ENCODE results near the gene ABHD8.

Gene ABHD8

GRCh38 chr19:17325881-17326594, 22.8 kb upstream of the ABHD8 start:
- CTCF ChIA-PET = no interaction called here
- DNase-seq = no peak
- 98% methylated on average over 17 of the region's 17 CpGs for WGBS (ENCODE audit: insufficient coverage)
- Histone ChIP-seq H3K27ac (ENCODE audit: insufficient read depth in 1 of 2, low read depth in 1 of 2, low read length in 2 of 2, poor library complexity in 1 of 2, severe bottlenecking in 2 of 2) (no peak overlapping the region), H3K4me1 (ENCODE audit: control extremely low read depth in 1 of 4, control insufficient read depth in 4 of 4, insufficient read depth in 4 of 4, low read length in 3 of 4) (peaks cover 0 to 26% (median 20%) of the 10 kb centered on the region in 4 experiments), H3K4me3 (ENCODE audit: control insufficient read depth in 1 of 7, extremely low read depth in 1 of 7, insufficient read depth in 4 of 7, low read depth in 2 of 7, low read length in 6 of 7) (no peak overlapping the region), H3K27me3 (replicated peaks in 2 of 5; ENCODE audit: control insufficient read depth in 4 of 5, insufficient read depth in 5 of 5, low read length in 4 of 5) (peaks cover 0 to 12% (median 0%) of the 10 kb centered on the region in 5 experiments), H3K36me3 (ENCODE audit: control insufficient read depth in 4 of 4, insufficient read depth in 4 of 4, low read length in 3 of 4) (peaks cover 0 to 16% (median 9%) of the 10 kb centered on the region in 4 experiments), H3K9me3 (ENCODE audit: control extremely low read depth in 1 of 5, control insufficient read depth in 4 of 5, insufficient read depth in 2 of 5, low read depth in 1 of 5, low read length in 4 of 5) (no peaks in the 10 kb centered on the region)
- POLR2A ChIA-PET = interaction anchor here (2.0 kb wide), 1 partner anchor 16 kb away, joined by 6 read pairs; the partner anchor contains the start of gene DDA1

- WGBS (ENCODE audit: insufficient coverage) = over 99% methylated on average over 17 of the region's 20 CpGs
- peaks cover 0 to 9% (median 0%) of the 10 kb centered on the region in 5 experiments for H3K27me3 ChIP-seq (replicated peaks in 2 of 5; ENCODE audit: control insufficient read depth in 4 of 5, insufficient read depth in 5 of 5, low read length in 4 of 5)
- no peak overlapping the region for H3K27ac ChIP-seq (ENCODE audit: insufficient read depth in 1 of 2, low read depth in 1 of 2, low read length in 2 of 2, poor library complexity in 1 of 2, severe bottlenecking in 2 of 2)
- no peak overlapping the region for H3K4me3 ChIP-seq (ENCODE audit: control insufficient read depth in 1 of 7, extremely low read depth in 1 of 7, insufficient read depth in 4 of 7, low read depth in 2 of 7, low read length in 6 of 7)
- ChIA-PET POLR2A (no interaction called here), CTCF (no interaction called here)
- H3K4me1 ChIP-seq (ENCODE audit: control extremely low read depth in 1 of 4, control insufficient read depth in 4 of 4, insufficient read depth in 4 of 4, low read length in 3 of 4) = peaks cover 0 to 26% (median 20%) of the 10 kb centered on the region in 4 experiments
- H3K36me3 ChIP-seq (ENCODE audit: control insufficient read depth in 4 of 4, insufficient read depth in 4 of 4, low read length in 3 of 4) = peaks cover 0 to 22% (median 17%) of the 10 kb centered on the region in 4 experiments
- DNase-seq = no peak
- no peaks in the 10 kb centered on the region for H3K9me3 ChIP-seq (ENCODE audit: control extremely low read depth in 1 of 5, control insufficient read depth in 4 of 5, insufficient read depth in 2 of 5, low read depth in 1 of 5, low read length in 4 of 5)
Measured at GRCh38 chr19:17325133-17325532, 21.9 kb upstream of the ABHD8 start.

- Histone ChIP-seq H3K4me1 (ENCODE audit: control extremely low read depth in 1 of 4, control insufficient read depth in 4 of 4, insufficient read depth in 4 of 4, low read length in 3 of 4) (peaks cover 0 to 23% (median 19%) of the 10 kb centered on the region in 4 experiments), H3K4me3 (ENCODE audit: control insufficient read depth in 1 of 7, extremely low read depth in 1 of 7, insufficient read depth in 4 of 7, low read depth in 2 of 7, low read length in 6 of 7) (no peak overlapping the region), H3K36me3 (ENCODE audit: control insufficient read depth in 4 of 4, insufficient read depth in 4 of 4, low read length in 3 of 4) (peaks cover 0 to 26% (median 22%) of the 10 kb centered on the region in 4 experiments), H3K27ac (ENCODE audit: insufficient read depth in 1 of 2, low read depth in 1 of 2, low read length in 2 of 2, poor library complexity in 1 of 2, severe bottlenecking in 2 of 2) (no peak overlapping the region), H3K9me3 (ENCODE audit: control extremely low read depth in 1 of 5, control insufficient read depth in 4 of 5, insufficient read depth in 2 of 5, low read depth in 1 of 5, low read length in 4 of 5) (no peaks in the 10 kb centered on the region), H3K27me3 (replicated peaks in 2 of 5; ENCODE audit: control insufficient read depth in 4 of 5, insufficient read depth in 5 of 5, low read length in 4 of 5) (peaks cover 0 to 3% (median 0%) of the 10 kb centered on the region in 5 experiments)
- no peak for DNase-seq
- CTCF ChIA-PET = interaction anchor here (1.2 kb wide), 1 partner anchor 8 kb away, joined by 3 read pairs; no protein-coding TSS in a partner anchor
- POLR2A ChIA-PET = interaction anchor here (1.2 kb wide), 1 partner anchor 18 kb away, joined by 5 read pairs; no protein-coding TSS in a partner anchor
- 90% methylated on average over 23 of the region's 28 CpGs for WGBS (ENCODE audit: insufficient coverage)
Measured at GRCh38 chr19:17324357-17325114, 21.3 kb upstream of the ABHD8 start.

GRCh38 chr19:17323964-17324332, 20.7 kb upstream of the ABHD8 start:
- WGBS (ENCODE audit: insufficient coverage) = 21% methylated on average over 2 of the region's 7 CpGs
- Histone ChIP-seq H3K27ac (ENCODE audit: insufficient read depth in 1 of 2, low read depth in 1 of 2, low read length in 2 of 2, poor library complexity in 1 of 2, severe bottlenecking in 2 of 2) (no peak overlapping the region), H3K9me3 (ENCODE audit: control extremely low read depth in 1 of 5, control insufficient read depth in 4 of 5, insufficient read depth in 2 of 5, low read depth in 1 of 5, low read length in 4 of 5) (no peaks in the 10 kb centered on the region), H3K4me1 (ENCODE audit: control extremely low read depth in 1 of 4, control insufficient read depth in 4 of 4, insufficient read depth in 4 of 4, low read length in 3 of 4) (peaks cover 0 to 17% (median 13%) of the 10 kb centered on the region in 4 experiments), H3K36me3 (ENCODE audit: control insufficient read depth in 4 of 4, insufficient read depth in 4 of 4, low read length in 3 of 4) (peaks cover 0 to 32% (median 23%) of the 10 kb centered on the region in 4 experiments), H3K4me3 (ENCODE audit: control insufficient read depth in 1 of 7, extremely low read depth in 1 of 7, insufficient read depth in 4 of 7, low read depth in 2 of 7, low read length in 6 of 7) (peak overlapping the region in 5 of 7 experiments; percentile 6 to 62 (median 48)), H3K27me3 (replicated peaks in 2 of 5; ENCODE audit: control insufficient read depth in 4 of 5, insufficient read depth in 5 of 5, low read length in 4 of 5) (no peaks in the 10 kb centered on the region)
- peak in 2 of 3 donors; percentile 32 to 47 for DNase-seq
- ChIA-PET POLR2A (interaction anchor here (1.2 kb wide), 1 partner anchor 17 kb away, joined by 5 read pairs; no protein-coding TSS in a partner anchor), CTCF (interaction anchor here (1.2 kb wide), 1 partner anchor 9 kb away, joined by 3 read pairs; no protein-coding TSS in a partner anchor)

- no peaks in the 10 kb centered on the region for H3K9me3 ChIP-seq (ENCODE audit: control extremely low read depth in 1 of 5, control insufficient read depth in 4 of 5, insufficient read depth in 2 of 5, low read depth in 1 of 5, low read length in 4 of 5)
- no peak overlapping the region for H3K27ac ChIP-seq (ENCODE audit: insufficient read depth in 1 of 2, low read depth in 1 of 2, low read length in 2 of 2, poor library complexity in 1 of 2, severe bottlenecking in 2 of 2)
- H3K4me3 ChIP-seq (ENCODE audit: control insufficient read depth in 1 of 7, extremely low read depth in 1 of 7, insufficient read depth in 4 of 7, low read depth in 2 of 7, low read length in 6 of 7) = peak overlapping the region in 5 of 7 experiments; percentile 6 to 62 (median 48)
- WGBS (ENCODE audit: insufficient coverage) = 15% methylated on average over 27 of the region's 56 CpGs
- peaks cover 0 to 34% (median 25%) of the 10 kb centered on the region in 4 experiments for H3K36me3 ChIP-seq (ENCODE audit: control insufficient read depth in 4 of 4, insufficient read depth in 4 of 4, low read length in 3 of 4)
- H3K4me1 ChIP-seq (ENCODE audit: control extremely low read depth in 1 of 4, control insufficient read depth in 4 of 4, insufficient read depth in 4 of 4, low read length in 3 of 4) = peaks cover 0 to 14% (median 10%) of the 10 kb centered on the region in 4 experiments
- no peaks in the 10 kb centered on the region for H3K27me3 ChIP-seq (replicated peaks in 2 of 5; ENCODE audit: control insufficient read depth in 4 of 5, insufficient read depth in 5 of 5, low read length in 4 of 5)
- POLR2A ChIA-PET = interaction anchor here (0.6 to 1.2 kb wide), 2 partner anchors 13 to 17 kb away, joined by 4 to 5 read pairs; no protein-coding TSS in a partner anchor
- peak in 1 of 3 donors; percentile 31 for DNase-seq
- CTCF ChIA-PET = interaction anchor here (1.2 kb wide), 1 partner anchor 9 kb away, joined by 3 read pairs; no protein-coding TSS in a partner anchor
Measured at GRCh38 chr19:17323300-17323963, 20.2 kb upstream of the ABHD8 start.

GRCh38 chr19:17322854-17323253, 19.6 kb upstream of the ABHD8 start:
- Histone ChIP-seq H3K4me1 (ENCODE audit: control extremely low read depth in 1 of 4, control insufficient read depth in 4 of 4, insufficient read depth in 4 of 4, low read length in 3 of 4) (peaks cover 0 to 10% (median 8%) of the 10 kb centered on the region in 4 experiments), H3K27ac (ENCODE audit: insufficient read depth in 1 of 2, low read depth in 1 of 2, low read length in 2 of 2, poor library complexity in 1 of 2, severe bottlenecking in 2 of 2) (no peak overlapping the region), H3K9me3 (ENCODE audit: control extremely low read depth in 1 of 5, control insufficient read depth in 4 of 5, insufficient read depth in 2 of 5, low read depth in 1 of 5, low read length in 4 of 5) (no peaks in the 10 kb centered on the region), H3K27me3 (replicated peaks in 2 of 5; ENCODE audit: control insufficient read depth in 4 of 5, insufficient read depth in 5 of 5, low read length in 4 of 5) (no peaks in the 10 kb centered on the region), H3K36me3 (ENCODE audit: control insufficient read depth in 4 of 4, insufficient read depth in 4 of 4, low read length in 3 of 4) (peaks cover 0 to 35% (median 25%) of the 10 kb centered on the region in 4 experiments), H3K4me3 (ENCODE audit: control insufficient read depth in 1 of 7, extremely low read depth in 1 of 7, insufficient read depth in 4 of 7, low read depth in 2 of 7, low read length in 6 of 7) (peak overlapping the region in 2 of 7 experiments; percentile 43 to 62)
- DNase-seq = no peak
- ChIA-PET CTCF (interaction anchor here (1.3 to 2.1 kb wide), 2 partner anchors 10 to 14 kb away, joined by 4 to 8 read pairs; partner anchors contain the start of gene DDA1), POLR2A (interaction anchor here (0.6 kb wide), 1 partner anchor 13 kb away, joined by 4 read pairs; no protein-coding TSS in a partner anchor)
- 94% methylated on average over 6 of the region's 10 CpGs for WGBS (ENCODE audit: insufficient coverage)
